ENCODE results near the gene TMEM9B. TPM values are rescaled to one million over a fixed set of nuclear protein-coding genes. Genes with fewer than 3 reads are reported as not detected.
"Not testable (repeated sequence)": the region's sequence is repeated elsewhere in the genome, so short reads cannot be mapped to it uniquely, and the experiment has no call there.

The TMEM9B gene
- total RNA-seq, 1 donor from 2014 or later: 39.7 TPM

DNA sequence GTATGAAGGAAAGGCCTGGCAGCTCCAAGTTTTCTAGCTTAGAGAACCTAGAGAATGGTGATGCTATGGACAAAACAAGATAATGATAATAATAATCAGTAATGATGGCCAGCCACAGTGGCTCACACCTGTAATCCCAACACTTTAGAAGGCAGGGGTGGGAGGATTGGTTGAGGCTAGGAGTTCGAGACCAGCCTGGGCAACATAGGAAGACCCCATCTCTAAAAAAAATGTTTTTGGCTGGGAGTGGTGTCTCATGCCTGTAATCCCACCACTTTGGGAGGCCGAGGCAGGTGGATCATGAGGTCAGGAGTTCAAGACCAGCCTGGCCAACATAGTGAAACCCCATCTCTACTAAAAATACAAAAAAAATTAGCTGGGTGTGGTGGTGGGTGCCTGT, 28.5 kb downstream of the TMEM9B start:
- intact Hi-C loops (cut with DNase I); ATAC-seq (ENCODE audit: poor library complexity); DNase-seq: not testable (repeated sequence)

DNA sequence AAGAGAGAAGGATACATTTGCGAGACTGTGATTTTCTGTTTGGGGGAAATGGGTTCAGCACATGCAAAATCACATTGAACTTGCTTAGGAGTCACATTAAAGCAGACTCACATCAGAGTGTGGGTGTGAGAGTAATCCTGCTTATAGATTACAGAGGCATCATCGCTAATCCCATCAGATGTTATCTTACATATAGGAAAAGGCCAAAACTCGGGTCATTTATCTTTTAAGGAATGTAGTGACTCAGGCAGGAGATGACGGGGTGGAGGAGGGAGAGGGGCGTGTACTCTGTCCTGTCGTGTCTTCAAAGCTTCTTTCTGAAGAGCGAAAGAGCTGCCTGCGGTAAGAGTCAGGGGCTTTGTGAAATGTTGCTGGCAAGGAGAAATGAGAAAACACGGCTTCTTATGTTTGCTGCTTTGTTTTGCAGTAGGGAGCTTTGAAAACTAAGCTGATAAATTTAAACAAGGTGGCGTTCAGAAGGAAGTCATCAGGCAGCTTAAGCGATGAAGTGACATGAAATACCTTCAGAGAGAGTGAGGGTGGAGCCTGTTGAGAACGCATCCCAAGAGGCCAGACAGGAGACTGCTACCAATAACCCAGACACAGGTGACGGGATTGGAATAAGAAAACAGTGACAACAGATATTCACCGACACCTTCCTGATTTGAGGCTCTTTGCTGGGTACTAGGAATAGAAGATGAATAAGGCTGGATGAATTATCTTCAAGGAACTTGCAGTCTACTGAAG, 29.3 kb downstream of the TMEM9B start:
- ATAC-seq (ENCODE audit: poor library complexity) (no peak), DNase-seq (no peak)
- intact Hi-C loops (cut with DNase I): no loop called here

DNA sequence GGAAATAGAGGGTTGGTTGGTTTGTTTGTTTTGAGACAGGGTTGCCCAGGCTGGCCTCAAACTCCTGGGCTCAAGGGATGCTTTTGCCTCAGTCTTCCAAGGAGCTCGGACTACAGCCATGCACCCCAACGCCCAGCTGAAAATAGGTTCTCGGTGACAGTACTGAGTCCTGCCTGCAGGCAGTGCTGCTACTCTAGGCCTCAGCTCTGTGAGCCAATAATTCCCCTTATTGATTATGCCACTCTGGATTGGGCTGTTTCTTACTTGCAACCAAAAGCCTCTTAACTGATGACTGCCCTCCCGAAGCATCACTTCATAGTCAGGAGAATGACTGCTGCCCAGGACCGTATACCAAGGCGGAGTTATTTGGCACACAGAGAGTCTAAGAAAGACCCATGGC, 30.3 kb downstream of the TMEM9B start:
- DNase-seq (no peak), ATAC-seq (ENCODE audit: poor library complexity) (no peak)
- intact Hi-C loops (cut with DNase I): no loop called here

DNA sequence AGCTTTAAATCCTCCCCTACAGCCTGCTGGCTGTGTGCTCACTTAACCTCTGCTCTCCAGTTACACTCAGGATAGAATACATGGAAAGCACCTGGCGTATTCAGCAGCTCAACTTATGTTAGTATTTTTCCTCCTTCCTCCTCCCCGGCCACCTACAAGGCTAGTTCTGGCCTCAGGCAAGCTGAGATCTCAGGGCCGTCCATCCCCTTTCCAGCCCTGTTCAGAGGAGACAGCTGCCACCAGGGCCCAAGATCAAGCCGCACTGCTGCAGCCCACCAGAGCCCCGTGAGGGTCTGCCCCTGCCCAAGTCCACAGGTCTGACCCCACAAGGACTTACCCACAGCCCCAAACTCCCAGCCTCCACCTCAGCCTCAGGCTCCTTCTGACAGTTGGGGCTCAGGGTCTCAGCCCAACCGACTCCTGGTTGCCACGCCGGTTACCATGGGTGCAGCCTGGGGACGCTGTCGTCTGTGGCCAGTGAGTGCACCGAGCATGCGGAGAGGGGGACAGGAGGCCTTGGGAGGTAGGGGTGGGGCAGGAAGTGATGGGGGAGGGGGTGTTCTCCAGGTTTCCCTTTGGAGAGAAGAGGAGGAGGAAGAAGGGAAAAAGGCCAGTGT, 31.6 kb downstream of the TMEM9B start, which contains the start of gene C11orf16:
Gene C11orf16, minus strand, starts transcription at position 384 of the 617 bp plus-strand sequence. CDS start 639 bp downstream, outside the sequence.
- ATAC-seq (ENCODE audit: poor library complexity) (no peak), DNase-seq (no peak)
- intact Hi-C loops (cut with DNase I): no loop called here

DNA sequence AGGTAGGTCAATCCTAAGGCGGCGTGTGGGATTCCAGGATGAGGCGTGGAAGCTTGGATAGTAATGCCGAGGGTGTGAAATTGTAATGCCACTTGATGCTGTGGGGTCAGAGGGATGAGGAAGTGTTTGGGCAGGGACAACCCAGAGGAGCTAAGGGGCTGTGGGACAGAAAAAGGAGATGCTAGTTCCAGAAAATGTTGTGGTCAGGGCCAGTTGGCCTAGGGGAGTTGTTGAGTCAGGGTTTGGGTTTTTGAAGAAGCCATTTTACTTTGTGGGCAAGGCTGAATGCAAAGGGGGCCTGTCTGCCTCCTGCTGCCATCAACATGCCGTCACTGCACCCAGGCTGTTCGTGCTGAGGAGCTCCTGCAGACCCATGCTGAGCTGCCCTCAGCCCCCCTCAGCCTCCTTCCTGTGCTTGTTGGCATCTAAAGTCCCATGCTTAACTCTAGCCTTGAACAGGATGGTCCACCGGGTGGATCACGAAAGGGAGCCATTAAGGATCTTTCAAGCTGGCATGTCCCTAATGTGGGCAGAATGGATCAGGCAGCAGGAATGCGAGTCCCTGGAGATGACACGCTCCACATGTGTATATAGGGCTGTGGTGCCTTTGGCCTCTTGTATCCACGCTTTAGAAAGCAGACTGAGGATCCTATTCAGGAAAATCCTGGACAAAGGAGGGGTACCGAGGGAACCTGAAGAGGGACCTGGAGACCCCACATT, 33.6 kb downstream of the TMEM9B start:
- intact Hi-C loops (cut with DNase I): no loop called here
- no peak for ATAC-seq (ENCODE audit: poor library complexity)

DNA sequence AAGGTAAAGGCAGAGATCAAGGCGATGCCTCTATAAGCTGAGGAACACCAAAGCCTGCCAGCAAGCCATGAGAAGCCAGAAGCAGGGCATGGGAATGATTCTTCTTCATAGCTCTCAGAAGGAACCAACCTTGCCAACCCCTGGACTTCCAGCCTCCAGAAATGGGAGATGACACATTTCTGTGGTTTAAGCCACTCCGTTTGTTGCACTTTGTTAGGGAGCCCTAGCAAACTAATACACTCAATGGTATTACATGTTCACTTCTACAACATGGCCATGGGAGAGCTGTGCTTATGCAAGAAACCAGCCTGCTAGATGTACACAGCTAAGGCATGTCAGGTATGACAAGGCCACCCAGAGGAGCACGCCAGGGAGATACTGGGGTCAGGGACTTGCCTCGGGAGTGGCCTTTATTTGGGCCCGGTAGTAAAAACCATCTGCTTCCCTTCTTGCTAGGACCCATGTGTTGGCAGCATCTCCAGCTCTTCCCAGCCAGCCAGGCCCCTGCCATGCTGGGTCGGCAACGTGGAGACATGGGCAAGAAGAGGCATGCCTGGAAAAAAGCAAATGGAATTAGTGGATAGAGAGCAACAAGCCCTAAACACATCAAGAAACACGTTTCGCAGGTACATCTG, 35.1 kb downstream of the TMEM9B start:
- DNase-seq: no peak
- intact Hi-C loops (cut with DNase I): no loop called here
- no peak for ATAC-seq (ENCODE audit: poor library complexity)

More for the DNA sequence above, 33.6 kb downstream of the TMEM9B start:
- no peak for DNase-seq

DNA sequence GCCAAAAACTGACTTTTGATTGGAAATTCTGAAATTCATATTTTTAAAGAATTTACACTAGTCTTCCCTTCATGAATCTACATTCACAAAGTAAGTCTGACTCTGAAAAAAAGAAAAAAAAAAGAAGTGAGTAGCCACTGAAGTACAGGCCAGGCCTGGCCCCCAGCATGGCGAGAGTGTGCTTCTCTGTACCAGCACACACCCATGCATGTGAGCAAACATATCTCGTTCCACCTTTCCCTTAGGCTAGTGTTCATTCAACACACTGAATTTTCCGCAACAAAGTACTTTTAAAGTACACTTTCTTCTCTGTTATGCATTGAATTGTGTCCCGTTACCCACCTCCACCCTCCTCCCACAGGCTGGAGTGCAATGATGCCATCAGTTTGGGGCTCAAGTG, 36.0 kb downstream of the TMEM9B start:
- DNase-seq: no peak
- no peak for ATAC-seq (ENCODE audit: poor library complexity)
- intact Hi-C loops (cut with DNase I): no loop called here

DNA sequence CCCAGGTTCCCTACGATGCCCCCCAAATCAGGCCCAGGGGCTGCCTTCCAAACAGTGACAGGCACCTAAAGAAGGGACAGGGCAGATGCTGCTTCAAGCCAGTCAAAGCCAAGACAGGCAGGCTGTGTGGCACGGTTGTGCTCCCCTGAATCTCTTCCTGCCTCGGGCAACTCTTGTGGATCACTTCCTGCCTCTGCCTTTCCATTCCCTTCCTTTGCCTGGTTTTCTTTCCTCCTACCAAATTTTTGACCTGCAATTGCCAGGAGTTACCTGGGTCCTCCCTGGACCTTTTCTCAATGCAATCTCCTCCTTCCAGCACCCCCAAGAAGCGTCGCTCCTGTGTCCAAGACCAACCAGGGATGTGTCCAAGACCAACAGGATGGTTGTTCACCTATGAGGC, 37.0 kb downstream of the TMEM9B start:
- ATAC-seq (ENCODE audit: poor library complexity): no peak

DNA sequence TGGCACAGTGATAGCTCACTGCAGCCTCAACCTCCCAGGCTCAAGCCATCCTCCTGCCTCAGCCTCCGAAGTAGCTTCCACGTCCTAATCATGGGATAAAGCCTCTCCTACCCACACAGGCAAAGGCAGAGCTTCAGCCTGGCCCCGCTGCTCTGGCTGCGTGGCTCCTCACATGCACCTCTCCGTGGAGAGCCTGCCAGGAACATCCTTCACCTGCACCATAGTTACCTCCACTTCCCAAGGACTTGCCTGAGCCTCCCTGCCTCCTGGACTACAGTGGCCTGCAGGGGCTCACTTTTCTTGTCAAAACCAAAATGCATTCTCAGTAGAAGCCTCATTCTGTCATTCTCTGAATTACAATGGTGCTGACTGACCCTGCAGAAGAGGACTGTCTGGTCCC, 38.0 kb downstream of the TMEM9B start:
- ATAC-seq (ENCODE audit: poor library complexity): no peak
- intact Hi-C loops (cut with DNase I): no loop called here
- DNase-seq: no peak

More for the DNA sequence above, 37.0 kb downstream of the TMEM9B start:
- intact Hi-C loops (cut with DNase I): no loop called here
- no peak for DNase-seq

DNA sequence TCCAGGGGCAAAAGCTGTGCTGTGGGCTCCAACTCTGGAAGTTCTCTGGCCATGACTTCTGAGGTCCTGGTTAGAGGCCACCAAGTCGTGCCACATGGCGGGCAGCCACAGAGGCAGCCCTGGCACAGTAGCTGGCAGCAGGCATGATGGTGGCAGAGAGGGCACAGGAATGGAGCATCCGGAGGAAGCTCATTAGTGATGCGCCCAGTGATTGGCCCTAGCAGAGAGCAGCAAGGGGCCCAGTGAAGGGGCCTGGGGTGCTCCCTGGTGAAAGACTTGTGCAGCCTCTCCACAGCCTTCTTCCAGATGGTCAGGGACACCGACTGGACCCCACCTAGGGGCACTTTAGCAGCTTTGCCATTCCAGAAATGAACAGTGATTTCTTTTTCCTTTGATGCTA, 38.5 kb downstream of the TMEM9B start:
- DNase-seq (no peak), ATAC-seq (ENCODE audit: poor library complexity) (no peak)
- intact Hi-C loops (cut with DNase I): no loop called here

DNA sequence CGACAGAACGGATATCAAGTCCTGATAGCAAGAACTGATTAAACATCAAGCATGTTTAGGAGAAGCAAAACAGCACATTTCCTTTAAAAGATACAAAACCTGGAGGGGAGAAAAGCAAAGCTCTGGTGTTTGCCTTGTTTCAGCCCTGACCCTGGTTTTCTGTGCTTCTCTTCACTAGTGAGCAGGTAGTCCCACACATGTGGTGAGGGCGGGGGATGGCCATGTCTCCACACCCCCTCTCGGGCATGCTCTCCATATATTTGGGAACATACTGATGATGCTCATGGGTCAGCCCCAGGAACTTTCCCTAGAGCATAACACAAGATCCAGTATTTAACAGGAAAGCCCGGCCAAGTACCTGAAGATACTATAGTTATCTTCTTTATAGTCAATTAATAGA, 41.6 kb downstream of the TMEM9B start:
- ATAC-seq (ENCODE audit: poor library complexity) (no peak), DNase-seq (no peak)
- intact Hi-C loops (cut with DNase I): no loop called here

DNA sequence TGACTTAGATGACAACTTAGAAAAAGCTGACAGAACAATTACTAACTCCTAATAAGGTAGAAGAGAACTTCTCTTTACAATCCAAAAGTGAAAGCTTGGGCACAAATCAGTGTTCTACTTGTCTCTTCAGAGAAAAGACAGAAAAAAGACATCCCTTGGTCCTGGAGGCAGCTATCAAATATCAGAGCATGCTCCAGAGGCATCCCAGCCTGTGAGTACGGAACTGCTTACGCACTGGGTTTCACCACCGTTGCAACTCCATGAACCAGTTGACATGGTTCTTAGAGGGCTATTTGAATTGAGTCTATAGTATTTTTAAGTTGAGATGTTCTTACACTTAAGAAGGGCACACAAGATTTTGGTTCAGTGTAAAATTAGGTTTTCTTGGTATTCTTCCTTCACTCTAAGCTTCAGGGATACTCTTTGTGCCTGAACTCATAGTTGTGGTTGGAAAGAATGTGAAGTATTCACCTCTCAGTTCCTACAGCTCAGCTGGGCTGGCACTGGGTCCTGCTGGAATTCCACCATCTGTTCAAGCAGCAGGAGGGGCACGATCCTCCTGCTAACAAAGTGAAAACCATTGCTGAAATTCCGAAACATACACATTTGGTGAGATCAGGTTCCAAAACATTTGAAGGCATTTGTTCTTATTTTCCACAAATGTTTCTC, 47.0 kb downstream of the TMEM9B start:
- DNase-seq (no peak), ATAC-seq (ENCODE audit: poor library complexity) (peak; percentile 66)
- intact Hi-C loops (cut with DNase I): no loop called here

DNA sequence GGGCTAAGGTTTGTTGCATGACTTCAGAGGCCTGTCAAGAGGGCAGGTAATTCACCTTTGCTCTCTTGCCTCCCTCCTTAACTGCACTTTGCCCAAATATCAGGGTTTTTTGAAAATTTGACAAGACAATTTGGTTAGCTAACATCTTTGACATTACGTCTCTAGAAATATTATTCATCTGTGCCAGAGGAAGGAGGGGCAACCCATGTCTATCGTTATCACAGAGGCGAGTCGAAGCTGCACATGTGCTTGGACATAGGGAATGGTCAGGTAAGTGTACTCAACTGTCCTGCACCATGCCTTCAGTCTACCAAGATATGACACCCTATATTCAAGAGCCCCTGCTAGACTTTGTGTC, 49.6 kb downstream of the TMEM9B start:
- DNase-seq: no peak
- intact Hi-C loops (cut with DNase I): loop anchor here (5.0 kb wide), 1 partner anchor 232 kb away; the partner anchor contains the start of genes RPL27A and TRIM66
- no peak for ATAC-seq (ENCODE audit: poor library complexity)

DNA sequence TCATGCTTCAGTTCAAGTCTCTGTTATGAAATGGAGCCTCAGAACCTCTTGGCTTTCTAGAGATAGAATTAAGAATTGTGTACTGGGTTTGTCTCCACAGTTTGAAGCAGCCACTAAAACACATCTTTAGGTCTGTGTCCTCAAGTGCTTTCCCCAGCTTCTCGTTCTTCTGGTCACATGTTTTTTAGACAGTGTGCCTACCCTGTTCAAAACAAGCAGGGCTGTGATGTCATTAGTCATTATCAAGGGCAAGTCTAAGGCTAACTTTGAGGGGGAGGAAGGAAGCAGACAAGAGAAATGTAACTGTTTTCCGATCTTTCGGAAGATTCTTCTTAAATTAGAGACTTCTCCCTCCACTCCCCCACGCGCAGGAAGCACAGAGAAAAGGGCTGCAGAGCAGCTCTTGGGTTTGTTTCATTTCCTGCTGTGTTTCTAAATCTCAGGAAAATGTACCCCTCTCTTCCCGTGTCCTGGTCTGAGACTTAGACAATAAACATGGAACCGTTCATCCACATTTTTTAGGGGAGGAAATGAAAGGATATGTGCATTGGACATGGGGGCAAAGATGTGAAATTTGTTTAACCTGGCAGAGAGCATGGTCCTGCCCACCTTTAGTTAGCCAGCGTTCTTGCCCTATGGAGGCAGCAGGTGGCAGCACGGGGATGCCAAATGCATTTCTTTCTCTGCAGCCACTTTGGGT, 50.1 kb downstream of the TMEM9B start:
- DNase-seq: no peak
- intact Hi-C loops (cut with DNase I): loop anchor here (5.0 kb wide), 1 partner anchor 232 kb away; the partner anchor contains the start of genes RPL27A and TRIM66
- ATAC-seq (ENCODE audit: poor library complexity): no peak

DNA sequence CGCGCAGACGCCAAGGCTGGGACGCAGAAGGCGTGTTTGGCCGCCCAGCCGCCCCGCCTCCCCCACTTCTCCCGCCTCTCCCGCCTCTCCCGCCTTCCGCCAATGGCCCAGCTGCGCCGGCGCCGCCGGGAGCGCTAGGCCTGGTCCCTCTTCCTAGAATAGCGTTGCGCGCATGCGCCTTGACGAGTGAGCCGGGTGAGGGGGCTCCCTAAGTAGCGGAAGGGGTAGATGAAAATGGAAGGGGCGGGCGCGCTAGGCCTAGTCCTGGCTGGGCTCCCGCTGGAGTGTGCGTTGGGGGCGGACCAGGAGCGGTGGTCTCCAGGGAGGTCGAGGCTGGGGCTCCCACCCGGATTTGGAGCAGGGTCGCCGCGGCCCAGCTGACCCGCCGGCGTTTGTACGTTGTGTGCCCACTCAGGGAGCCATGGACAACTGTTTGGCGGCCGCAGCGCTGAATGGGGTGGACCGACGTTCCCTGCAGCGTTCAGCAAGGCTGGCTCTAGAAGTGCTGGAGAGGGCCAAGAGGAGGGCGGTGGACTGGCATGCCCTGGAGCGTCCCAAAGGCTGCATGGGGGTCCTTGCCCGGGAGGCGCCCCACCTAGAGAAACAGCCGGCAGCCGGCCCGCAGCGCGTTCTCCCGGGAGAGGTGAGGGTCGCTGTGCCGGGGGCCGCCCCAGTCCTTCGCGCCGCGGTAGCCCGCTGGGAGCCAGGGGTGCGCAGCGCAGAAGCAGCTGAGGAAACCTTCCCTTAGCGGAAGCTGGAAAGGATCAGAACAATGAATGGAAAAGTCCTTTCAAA, 53.0 kb downstream of the TMEM9B start, which contains the start of gene AKIP1:
Gene AKIP1, plus strand, starts transcription at position 161 of the 795 bp plus-strand sequence. Its CDS starts 261 bp downstream, at position 422.
- peak; percentile 97 for ATAC-seq (ENCODE audit: poor library complexity)
- intact Hi-C loops (cut with DNase I): loop anchor here (5.0 kb wide), 1 partner anchor 229 kb away; the partner anchor contains the start of genes RPL27A and TRIM66
- peak; percentile 97 for DNase-seq

DNA sequence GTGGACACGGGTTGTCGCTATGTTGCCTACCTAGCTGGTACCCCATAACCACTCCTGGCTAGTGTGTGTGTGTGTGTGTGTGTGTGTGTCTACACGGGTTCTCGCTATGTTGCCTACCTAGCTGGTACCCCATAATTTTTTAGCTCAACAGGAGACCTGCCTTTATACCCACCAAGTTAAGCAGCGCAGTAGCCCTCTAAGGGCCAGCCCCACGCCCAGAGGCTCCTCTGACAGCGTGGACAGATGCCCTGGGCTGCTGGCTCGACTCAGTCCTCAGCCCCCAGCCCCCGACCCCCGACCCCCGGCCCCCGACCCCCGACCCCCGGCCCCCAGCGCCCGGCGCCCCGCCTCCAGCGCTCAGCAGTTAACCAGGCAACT, 53.6 kb downstream of the TMEM9B start:
- ATAC-seq (ENCODE audit: poor library complexity) (peak; percentile 3), DNase-seq (no peak)
- intact Hi-C loops (cut with DNase I): loop anchor here (5.0 kb wide), 1 partner anchor 228 kb away; the partner anchor contains the start of genes RPL27A and TRIM66

DNA sequence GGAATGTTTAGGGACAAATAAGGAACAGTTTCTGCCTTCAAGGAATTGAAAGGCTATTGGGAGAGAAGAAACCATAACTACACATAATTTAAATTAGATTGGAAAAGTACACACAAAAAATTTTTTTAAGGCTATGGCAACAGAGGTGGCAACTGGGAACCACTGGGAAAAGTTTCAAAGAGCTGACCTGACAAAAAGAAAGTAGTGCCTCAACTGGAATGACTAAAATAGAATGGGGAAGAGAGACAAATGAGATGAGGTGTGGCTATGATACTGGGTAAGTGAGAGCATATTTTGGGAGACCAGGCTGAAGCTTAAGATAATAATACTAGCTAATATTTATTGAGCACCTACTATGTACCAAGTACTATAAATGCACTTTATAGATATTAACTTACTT, 56.1 kb downstream of the TMEM9B start:
- ATAC-seq (ENCODE audit: poor library complexity) (no peak), DNase-seq (no peak)
- intact Hi-C loops (cut with DNase I): no loop called here

All from Right ventricle myocardium superior (tissue), 1 donor.